Measurements from ENCODE around the gene JCAD.

DNA sequence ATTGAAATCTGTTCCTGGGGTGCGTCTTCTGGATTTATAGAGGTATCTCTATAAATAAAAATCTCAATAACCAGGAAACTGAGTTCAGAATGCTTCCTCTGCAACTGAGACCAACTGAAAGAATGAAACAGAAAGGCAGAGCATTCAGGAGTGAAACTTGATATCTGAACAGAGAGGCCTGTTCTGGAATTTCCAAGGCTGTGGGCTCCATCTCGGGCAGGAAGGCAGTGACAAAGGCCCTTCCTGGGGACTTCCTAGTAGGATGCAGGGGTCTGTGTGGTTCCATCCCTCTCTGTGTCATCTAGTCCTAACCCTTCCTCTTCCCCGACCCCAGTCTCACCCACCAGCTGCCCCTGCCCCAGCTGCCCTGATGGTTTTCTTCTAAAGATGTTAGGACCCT lies 52.0 kb downstream of the JCAD start:
- TF ChIP-seq, protein P1, sequence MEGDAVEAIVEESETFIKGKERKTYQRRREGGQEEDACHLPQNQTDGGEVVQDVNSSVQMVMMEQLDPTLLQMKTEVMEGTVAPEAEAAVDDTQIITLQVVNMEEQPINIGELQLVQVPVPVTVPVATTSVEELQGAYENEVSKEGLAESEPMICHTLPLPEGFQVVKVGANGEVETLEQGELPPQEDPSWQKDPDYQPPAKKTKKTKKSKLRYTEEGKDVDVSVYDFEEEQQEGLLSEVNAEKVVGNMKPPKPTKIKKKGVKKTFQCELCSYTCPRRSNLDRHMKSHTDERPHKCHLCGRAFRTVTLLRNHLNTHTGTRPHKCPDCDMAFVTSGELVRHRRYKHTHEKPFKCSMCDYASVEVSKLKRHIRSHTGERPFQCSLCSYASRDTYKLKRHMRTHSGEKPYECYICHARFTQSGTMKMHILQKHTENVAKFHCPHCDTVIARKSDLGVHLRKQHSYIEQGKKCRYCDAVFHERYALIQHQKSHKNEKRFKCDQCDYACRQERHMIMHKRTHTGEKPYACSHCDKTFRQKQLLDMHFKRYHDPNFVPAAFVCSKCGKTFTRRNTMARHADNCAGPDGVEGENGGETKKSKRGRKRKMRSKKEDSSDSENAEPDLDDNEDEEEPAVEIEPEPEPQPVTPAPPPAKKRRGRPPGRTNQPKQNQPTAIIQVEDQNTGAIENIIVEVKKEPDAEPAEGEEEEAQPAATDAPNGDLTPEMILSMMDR (IDR thresholded peaks at IDR 0.05; ENCODE audit: insufficient read depth, low read depth, low read length): no peak
- no peak for TF ChIP-seq EZH2 (IDR thresholded peaks at IDR 0.05; ENCODE audit: insufficient read depth, low read length)

Data from astrocyte (in vitro differentiated cells and primary cell).